Natural killer cell treated with Interleukin-12 subunit alpha and Interleukin-12 subunit beta and Interleukin-15 and Interleukin-18, amount 100 ng/mL, for 72 hours (primary cell): Measurements from ENCODE around the gene ABCC8. TPM values are rescaled to one million over a fixed set of nuclear protein-coding genes. Genes with fewer than 3 reads are reported as not detected.

Source experiments
- ATAC-seq, 2 donors: fragments of 150-1000 bp; cut with Tn5 transposase in 1 of 2; sonication (Bioruptor Pico), chemical (Tn5 transposase) in 1 of 2; 2 replicates each; pipeline ENCODE4 v1.10.0; 2021
- DNase-seq: peaks from one replicate; pipeline ENCODE4 v3.0.0; 2022; ENCODE audit warnings: low spot score
- H3K27ac Mint-ChIP-seq, 2 donors: 1 replicate in 1 of 2; 2 replicates in 1 of 2; pipeline ENCODE4 v1.8.0; 2022; ENCODE audit warnings: mixed read lengths in 2 of 2, mild to moderate bottlenecking in 1 of 2, moderate library complexity in 1 of 2
- H3K27me3 Mint-ChIP-seq, 2 donors: 1 replicate in 1 of 2; 2 replicates in 1 of 2; pipeline ENCODE4 v1.8.0; 2022; ENCODE audit warnings: mixed read lengths in 2 of 2
- H3K36me3 Mint-ChIP-seq: one replicate; pipeline ENCODE4 v1.8.0; 2022; ENCODE audit warnings: mixed read lengths
- H3K4me1 Mint-ChIP-seq, 2 donors: 1 replicate in 1 of 2; 2 replicates in 1 of 2; pipeline ENCODE4 v1.8.0; 2022; ENCODE audit warnings: low read depth in 2 of 2, mixed read lengths in 2 of 2, mild to moderate bottlenecking in 1 of 2
- H3K4me3 Mint-ChIP-seq: one replicate; pipeline ENCODE4 v1.8.0; 2022; ENCODE audit warnings: mixed read lengths
- H3K9me3 Mint-ChIP-seq: 2 replicates; pipeline ENCODE4 v1.8.0; 2022; ENCODE audit warnings: mixed read lengths
- total RNA-seq, 2 donors: library from RNA; stranded (reverse); gene quantifications; one replicate each; pipeline ENCODE4 v1.2.3, GENCODE V29; 2022

ABCC8 gene
- total RNA-seq, 2 donors from 2014 or later: not detected

- Mint-ChIP-seq H3K4me1 (no peaks in the 10 kb centered on the region), H3K27ac (no peak overlapping the region), H3K9me3 (no peaks in the 10 kb centered on the region), H3K36me3 (no peaks in the 10 kb centered on the region), H3K4me3 (no peak overlapping the region), H3K27me3 (peaks cover 0 to 6% of the 10 kb centered on the region in 2 donors)
- ATAC-seq (peak in 1 of 2 donors; percentile 13), DNase-seq (no peak)
Observed at GRCh38 chr11:17406818-17407149, 69.9 kb downstream of the ABCC8 start.

- no peak for ATAC-seq
- no peaks in the 10 kb centered on the region for H3K4me1 Mint-ChIP-seq
- H3K27ac Mint-ChIP-seq: no peak overlapping the region
- H3K4me3 Mint-ChIP-seq: no peak overlapping the region
- no peak for DNase-seq
- no peaks in the 10 kb centered on the region for H3K9me3 Mint-ChIP-seq
- H3K36me3 Mint-ChIP-seq: no peaks in the 10 kb centered on the region
- H3K27me3 Mint-ChIP-seq: peaks cover 0 to 4% of the 10 kb centered on the region in 2 donors
Observed at GRCh38 chr11:17406082-17406817, 70.4 kb downstream of the ABCC8 start.

- Mint-ChIP-seq H3K4me1 (no peaks in the 10 kb centered on the region), H3K36me3 (no peaks in the 10 kb centered on the region), H3K4me3 (no peak overlapping the region), H3K9me3 (no peaks in the 10 kb centered on the region), H3K27me3 (no peaks in the 10 kb centered on the region), H3K27ac (no peak overlapping the region)
- ATAC-seq (no peak), DNase-seq (no peak)
Observed at GRCh38 chr11:17405232-17406005, 71.2 kb downstream of the ABCC8 start.

- no peak overlapping the region for H3K27ac Mint-ChIP-seq
- H3K36me3 Mint-ChIP-seq: no peaks in the 10 kb centered on the region
- DNase-seq: no peak
- no peaks in the 10 kb centered on the region for H3K4me1 Mint-ChIP-seq
- ATAC-seq: no peak
- H3K4me3 Mint-ChIP-seq: no peak overlapping the region
- no peaks in the 10 kb centered on the region for H3K9me3 Mint-ChIP-seq
- H3K27me3 Mint-ChIP-seq: peaks cover 0 to 4% of the 10 kb centered on the region in 2 donors
Observed at GRCh38 chr11:17403980-17404759, 72.5 kb downstream of the ABCC8 start.

- Mint-ChIP-seq H3K27me3 (peaks cover 0 to 4% of the 10 kb centered on the region in 2 donors), H3K4me1 (no peaks in the 10 kb centered on the region), H3K27ac (no peak overlapping the region), H3K4me3 (no peak overlapping the region), H3K36me3 (no peaks in the 10 kb centered on the region), H3K9me3 (no peaks in the 10 kb centered on the region)
- ATAC-seq (no peak), DNase-seq (no peak)
Observed at GRCh38 chr11:17402486-17402885, 74.2 kb downstream of the ABCC8 start.

GRCh38 chr11:17401841-17402240, 74.8 kb downstream of the ABCC8 start:
- H3K4me1 Mint-ChIP-seq: no peaks in the 10 kb centered on the region
- no peak overlapping the region for H3K4me3 Mint-ChIP-seq
- no peak overlapping the region for H3K27ac Mint-ChIP-seq
- no peaks in the 10 kb centered on the region for H3K36me3 Mint-ChIP-seq
- no peak for DNase-seq
- H3K9me3 Mint-ChIP-seq: no peaks in the 10 kb centered on the region
- ATAC-seq: no peak
- H3K27me3 Mint-ChIP-seq: peaks cover 0 to 4% of the 10 kb centered on the region in 2 donors

- H3K27ac Mint-ChIP-seq: no peak overlapping the region
- no peaks in the 10 kb centered on the region for H3K36me3 Mint-ChIP-seq
- ATAC-seq (no peak), DNase-seq (no peak)
- no peaks in the 10 kb centered on the region for H3K9me3 Mint-ChIP-seq
- no peaks in the 10 kb centered on the region for H3K4me1 Mint-ChIP-seq
- no peak overlapping the region for H3K4me3 Mint-ChIP-seq
- peaks cover 0 to 4% of the 10 kb centered on the region in 2 donors for H3K27me3 Mint-ChIP-seq
Observed at GRCh38 chr11:17401316-17401715, 75.3 kb downstream of the ABCC8 start.

- no peaks in the 10 kb centered on the region for H3K9me3 Mint-ChIP-seq
- no peak overlapping the region for H3K27ac Mint-ChIP-seq
- DNase-seq (no peak), ATAC-seq (no peak)
- H3K27me3 Mint-ChIP-seq: peaks cover 0 to 4% of the 10 kb centered on the region in 2 donors
- no peaks in the 10 kb centered on the region for H3K36me3 Mint-ChIP-seq
- no peaks in the 10 kb centered on the region for H3K4me1 Mint-ChIP-seq
- no peak overlapping the region for H3K4me3 Mint-ChIP-seq
Observed at GRCh38 chr11:17400048-17400775, 76.4 kb downstream of the ABCC8 start.

GRCh38 chr11:17399236-17399635, 77.4 kb downstream of the ABCC8 start:
- H3K27ac Mint-ChIP-seq: no peak overlapping the region
- no peaks in the 10 kb centered on the region for H3K4me1 Mint-ChIP-seq
- DNase-seq: no peak
- H3K4me3 Mint-ChIP-seq: no peak overlapping the region
- no peaks in the 10 kb centered on the region for H3K9me3 Mint-ChIP-seq
- no peaks in the 10 kb centered on the region for H3K36me3 Mint-ChIP-seq
- no peak for ATAC-seq
- H3K27me3 Mint-ChIP-seq: peaks cover 0 to 4% of the 10 kb centered on the region in 2 donors

GRCh38 chr11:17397311-17398002, 79.2 kb downstream of the ABCC8 start:
- ATAC-seq: no peak
- H3K4me1 Mint-ChIP-seq: no peaks in the 10 kb centered on the region
- H3K9me3 Mint-ChIP-seq: no peaks in the 10 kb centered on the region
- H3K36me3 Mint-ChIP-seq: no peaks in the 10 kb centered on the region
- peaks cover 0 to 4% of the 10 kb centered on the region in 2 donors for H3K27me3 Mint-ChIP-seq
- no peak overlapping the region for H3K27ac Mint-ChIP-seq
- DNase-seq: no peak
- no peak overlapping the region for H3K4me3 Mint-ChIP-seq

GRCh38 chr11:17396598-17397310, 79.9 kb downstream of the ABCC8 start:
- Mint-ChIP-seq H3K36me3 (no peaks in the 10 kb centered on the region), H3K4me1 (no peaks in the 10 kb centered on the region), H3K4me3 (no peak overlapping the region), H3K9me3 (no peaks in the 10 kb centered on the region), H3K27me3 (peaks cover 0 to 4% of the 10 kb centered on the region in 2 donors), H3K27ac (no peak overlapping the region)
- ATAC-seq (no peak), DNase-seq (no peak)

GRCh38 chr11:17395978-17396377, 80.7 kb downstream of the ABCC8 start:
- ATAC-seq (no peak), DNase-seq (no peak)
- Mint-ChIP-seq H3K4me3 (no peak overlapping the region), H3K4me1 (no peaks in the 10 kb centered on the region), H3K27me3 (peaks cover 0 to 4% of the 10 kb centered on the region in 2 donors), H3K27ac (no peak overlapping the region), H3K9me3 (no peaks in the 10 kb centered on the region), H3K36me3 (no peaks in the 10 kb centered on the region)
